ENCODE measurements around the gene APOA4. TPM values are rescaled to one million over a fixed set of nuclear protein-coding genes. Genes with fewer than 3 reads are reported as not detected.

Gene APOA4
- total RNA-seq, 4 donors from 2014 or later = not detected

DNA sequence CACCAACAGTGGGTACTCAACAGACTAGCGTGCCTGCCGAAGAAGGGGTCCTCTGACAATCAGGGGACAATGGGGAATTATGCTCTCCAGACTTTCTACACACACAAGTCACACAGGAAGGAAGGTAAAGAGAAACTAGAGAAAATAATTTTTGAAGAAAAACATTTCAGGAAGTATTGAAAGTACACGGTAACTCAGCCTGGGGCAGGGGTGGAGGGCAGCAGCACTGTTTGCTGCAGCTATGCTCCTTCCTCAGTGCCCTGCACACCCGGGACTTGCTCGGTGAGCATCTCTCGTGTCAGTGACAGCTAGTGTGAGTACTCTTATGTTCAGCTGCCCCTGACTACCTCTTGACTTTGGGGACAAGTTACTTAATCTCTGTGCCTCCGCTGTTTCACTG lies 32.3 kb upstream of the APOA4 start:
- intact Hi-C loops (cut with DNase I; ENCODE audit: low total_unique reads) = no loop called here
- TF ChIP-seq, protein P1, sequence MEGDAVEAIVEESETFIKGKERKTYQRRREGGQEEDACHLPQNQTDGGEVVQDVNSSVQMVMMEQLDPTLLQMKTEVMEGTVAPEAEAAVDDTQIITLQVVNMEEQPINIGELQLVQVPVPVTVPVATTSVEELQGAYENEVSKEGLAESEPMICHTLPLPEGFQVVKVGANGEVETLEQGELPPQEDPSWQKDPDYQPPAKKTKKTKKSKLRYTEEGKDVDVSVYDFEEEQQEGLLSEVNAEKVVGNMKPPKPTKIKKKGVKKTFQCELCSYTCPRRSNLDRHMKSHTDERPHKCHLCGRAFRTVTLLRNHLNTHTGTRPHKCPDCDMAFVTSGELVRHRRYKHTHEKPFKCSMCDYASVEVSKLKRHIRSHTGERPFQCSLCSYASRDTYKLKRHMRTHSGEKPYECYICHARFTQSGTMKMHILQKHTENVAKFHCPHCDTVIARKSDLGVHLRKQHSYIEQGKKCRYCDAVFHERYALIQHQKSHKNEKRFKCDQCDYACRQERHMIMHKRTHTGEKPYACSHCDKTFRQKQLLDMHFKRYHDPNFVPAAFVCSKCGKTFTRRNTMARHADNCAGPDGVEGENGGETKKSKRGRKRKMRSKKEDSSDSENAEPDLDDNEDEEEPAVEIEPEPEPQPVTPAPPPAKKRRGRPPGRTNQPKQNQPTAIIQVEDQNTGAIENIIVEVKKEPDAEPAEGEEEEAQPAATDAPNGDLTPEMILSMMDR (IDR thresholded peaks at IDR 0.05) = no peak
- TF ChIP-seq POLR2A (IDR thresholded peaks at IDR 0.05) = no peak
- H3K4me3 ChIP-seq (ENCODE audit: low read depth, poor library complexity, severe bottlenecking) = no peak overlapping the region
- DNase-seq (ENCODE audit: low spot score in 2 of 2) = no peak
- 76 to 88% methylated on average over 7 of the region's 7 CpGs for WGBS, 2 donors

DNA sequence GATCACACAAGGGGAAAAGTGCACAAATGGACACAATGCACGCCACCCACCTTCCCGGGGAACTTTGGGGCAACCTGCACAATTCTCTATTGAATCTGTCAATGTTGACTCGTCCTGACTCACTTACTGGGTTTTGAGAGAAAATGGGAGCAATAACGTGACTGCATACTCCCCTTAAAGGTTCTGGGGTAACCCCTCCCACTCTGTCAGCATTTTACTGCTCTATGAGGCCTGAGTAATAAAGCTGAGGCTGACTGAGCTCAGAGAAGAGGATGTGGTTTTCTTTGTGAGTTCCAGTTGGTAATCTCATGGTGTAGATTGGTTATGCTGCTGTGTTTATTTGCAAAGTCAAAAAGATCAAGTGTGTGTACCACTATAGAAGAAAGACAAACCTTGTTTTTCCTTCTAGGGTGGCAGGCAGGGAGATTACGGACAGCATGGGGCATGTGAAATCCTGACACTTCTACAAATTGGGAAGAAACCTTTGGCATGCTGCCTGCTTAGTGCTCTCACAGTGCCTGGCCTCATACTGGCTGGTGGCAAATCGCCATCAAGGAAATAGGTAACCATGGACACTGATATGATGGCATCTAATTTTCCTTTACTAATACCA lies 30.5 kb upstream of the APOA4 start:
- TF ChIP-seq POLR2A (IDR thresholded peaks at IDR 0.05) = no peak
- TF ChIP-seq, protein P1 (IDR thresholded peaks at IDR 0.05) = no peak
- WGBS, 2 donors = 74 to 82% methylated on average over 6 of the region's 6 CpGs
- intact Hi-C loops (cut with DNase I; ENCODE audit: low total_unique reads) = no loop called here
- no peak overlapping the region for H3K4me3 ChIP-seq (ENCODE audit: low read depth, poor library complexity, severe bottlenecking)
- no peak for DNase-seq (ENCODE audit: low spot score in 2 of 2)

DNA sequence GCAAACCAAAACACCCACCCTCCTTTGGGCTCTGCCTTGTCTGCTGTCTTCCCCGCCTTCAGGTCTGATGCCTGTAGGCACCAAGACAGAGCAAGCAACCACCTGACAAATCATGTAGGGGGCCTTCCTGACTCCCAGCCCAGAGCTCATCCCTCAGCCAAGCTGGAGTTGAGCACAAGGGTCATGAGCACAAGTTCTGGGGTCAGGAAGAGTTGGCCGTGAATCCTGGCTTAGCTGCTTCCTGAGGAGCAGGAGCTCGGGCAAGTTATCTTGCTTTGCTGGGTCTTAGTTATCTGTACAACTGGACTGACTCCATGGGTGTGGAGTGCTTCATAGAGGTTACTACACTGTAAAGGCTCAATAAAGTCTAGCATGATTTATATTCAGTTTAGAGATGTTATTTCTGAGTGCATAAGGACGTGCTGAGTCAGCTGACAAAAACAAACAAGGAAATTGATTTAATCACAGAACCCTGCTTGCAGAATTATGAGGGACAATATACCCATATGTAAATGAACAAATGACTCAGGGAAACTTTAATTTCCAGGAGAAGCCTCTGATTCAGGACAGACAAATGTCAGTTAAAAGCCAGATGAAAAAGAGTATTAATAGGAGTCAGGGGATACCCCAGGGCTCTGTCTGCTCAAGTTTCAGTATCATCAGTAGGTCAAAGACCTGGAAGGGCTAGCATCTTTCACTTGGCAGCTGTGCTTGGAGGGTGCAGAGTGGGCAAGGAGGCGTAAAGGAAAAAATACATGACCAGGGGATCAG lies 29.3 kb upstream of the APOA4 start:
- WGBS, 2 donors = 52 to 62% methylated on average over 5 of the region's 5 CpGs

DNA sequence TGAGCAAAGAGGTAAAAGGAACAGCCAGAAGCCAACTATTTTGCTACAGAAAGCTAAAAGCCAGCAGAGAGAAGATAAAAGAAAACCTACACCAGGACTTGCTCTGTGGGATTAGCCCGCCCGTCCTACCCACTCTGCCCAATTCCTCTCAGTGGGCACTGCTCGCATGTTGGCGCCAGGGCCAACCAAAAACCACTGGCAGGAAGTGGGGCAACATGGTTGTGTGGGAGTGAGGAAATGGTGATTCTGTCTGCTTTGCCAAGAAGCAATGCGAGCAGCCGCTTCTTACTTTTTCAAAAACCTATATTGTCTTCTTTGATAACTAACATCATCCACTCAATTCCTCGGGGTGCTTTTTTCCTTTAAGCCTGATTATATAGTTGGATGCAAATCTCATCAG lies 28.5 kb upstream of the APOA4 start:
- TF ChIP-seq POLR2A (IDR thresholded peaks at IDR 0.05) = no peak
- TF ChIP-seq, protein P1 (IDR thresholded peaks at IDR 0.05) = no peak
- DNase-seq (ENCODE audit: low spot score in 2 of 2) = no peak
- intact Hi-C loops (cut with DNase I; ENCODE audit: low total_unique reads) = no loop called here
- no peak overlapping the region for H3K4me3 ChIP-seq (ENCODE audit: low read depth, poor library complexity, severe bottlenecking)
- 61 to 75% methylated on average over 7 of the region's 7 CpGs for WGBS, 2 donors

More for the DNA sequence above, 29.3 kb upstream of the APOA4 start:
- intact Hi-C loops (cut with DNase I; ENCODE audit: low total_unique reads) = no loop called here
- TF ChIP-seq, protein P1 (IDR thresholded peaks at IDR 0.05) = no peak
- TF ChIP-seq POLR2A (IDR thresholded peaks at IDR 0.05) = no peak
- DNase-seq (ENCODE audit: low spot score in 2 of 2) = no peak
- no peak overlapping the region for H3K4me3 ChIP-seq (ENCODE audit: low read depth, poor library complexity, severe bottlenecking)

DNA sequence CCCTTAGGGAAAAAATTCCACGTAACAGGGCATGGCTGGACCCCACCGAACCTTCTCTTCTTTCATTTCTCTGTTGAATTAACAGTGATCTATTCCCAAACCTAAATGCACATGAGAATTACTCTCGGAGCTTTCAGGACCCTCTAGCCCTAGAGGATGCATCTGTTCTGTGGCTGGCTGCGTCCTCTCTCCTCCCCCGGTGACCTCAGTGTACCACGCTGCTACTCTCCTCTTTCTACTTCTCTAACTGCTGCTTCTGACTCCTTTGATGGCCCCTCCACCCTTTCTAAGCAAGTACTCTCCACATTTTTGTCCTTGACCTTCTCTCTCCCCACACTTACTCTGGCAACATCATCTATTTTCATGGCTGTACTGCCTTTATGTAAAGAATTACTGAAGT lies 26.4 kb upstream of the APOA4 start:
- DNase-seq (ENCODE audit: low spot score in 2 of 2) = no peak
- H3K4me3 ChIP-seq (ENCODE audit: low read depth, poor library complexity, severe bottlenecking) = no peak overlapping the region
- TF ChIP-seq, protein P1 (IDR thresholded peaks at IDR 0.05) = no peak
- no peak for TF ChIP-seq POLR2A (IDR thresholded peaks at IDR 0.05)
- 88 to 92% methylated on average over 6 of the region's 6 CpGs for WGBS, 2 donors
- intact Hi-C loops (cut with DNase I; ENCODE audit: low total_unique reads) = no loop called here

Data from lower leg skin (tissue), 4 donors.